ENCODE results near the gene SORCS2. TPM values are rescaled to one million over a fixed set of nuclear protein-coding genes. Genes with fewer than 3 reads are reported as not detected.

Gene SORCS2
- total RNA-seq, 1 donor: 0.27 TPM

- TF ChIP-seq CTCF (IDR thresholded peaks at IDR 0.05; ENCODE audit: insufficient read depth, low read length): no peak
- H3K4me3 ChIP-seq (ENCODE audit: low read depth, low read length): no peak overlapping the region
- no peak for DNase-seq (ENCODE audit: low read depth)
Measured at GRCh38 chr4:7356667-7357310, 164.5 kb downstream of the SORCS2 start.

GRCh38 chr4:7357323-7357722, 165.0 kb downstream of the SORCS2 start:
- H3K4me3 ChIP-seq (ENCODE audit: low read depth, low read length): no peak overlapping the region
- DNase-seq (ENCODE audit: low read depth): no peak
- TF ChIP-seq CTCF (IDR thresholded peaks at IDR 0.05; ENCODE audit: insufficient read depth, low read length): no peak

- no peak for TF ChIP-seq CTCF (IDR thresholded peaks at IDR 0.05; ENCODE audit: insufficient read depth, low read length)
- H3K4me3 ChIP-seq (ENCODE audit: low read depth, low read length): no peak overlapping the region
Measured at GRCh38 chr4:7358100-7358735, 165.9 kb downstream of the SORCS2 start.

GRCh38 chr4:7359400-7360062, 167.2 kb downstream of the SORCS2 start:
- no peak for TF ChIP-seq CTCF (IDR thresholded peaks at IDR 0.05; ENCODE audit: insufficient read depth, low read length)
- no peak for DNase-seq (ENCODE audit: low read depth)
- H3K4me3 ChIP-seq (ENCODE audit: low read depth, low read length): no peak overlapping the region

More at GRCh38 chr4:7358100-7358735, 165.9 kb downstream of the SORCS2 start:
- DNase-seq (ENCODE audit: low read depth): peak; percentile 64

- TF ChIP-seq CTCF (IDR thresholded peaks at IDR 0.05; ENCODE audit: insufficient read depth, low read length): no peak
- no peak overlapping the region for H3K4me3 ChIP-seq (ENCODE audit: low read depth, low read length)
- DNase-seq (ENCODE audit: low read depth): no peak
Measured at GRCh38 chr4:7360806-7361205, 168.5 kb downstream of the SORCS2 start.

- no peak for TF ChIP-seq CTCF (IDR thresholded peaks at IDR 0.05; ENCODE audit: insufficient read depth, low read length)
- no peak for DNase-seq (ENCODE audit: low read depth)
Measured at GRCh38 chr4:7361280-7361895, 169.1 kb downstream of the SORCS2 start.

More at GRCh38 chr4:7361280-7361895, 169.1 kb downstream of the SORCS2 start:
- H3K4me3 ChIP-seq (ENCODE audit: low read depth, low read length): no peak overlapping the region
